Caki2 (cell line): Measurements from ENCODE around the gene MYH4. TPM values are rescaled to one million over a fixed set of nuclear protein-coding genes. Genes with fewer than 3 reads are reported as not detected.

Experiments
- DNase-seq: peaks from one replicate; pipeline ENCODE4 v3.0.0-alpha.2; 2015; ENCODE audit warnings: low read depth
- in situ Hi-C: cut with HindIII; loops from 2 replicates; pipeline ENCODE4 v1.10.0; 2016; ENCODE audit warnings: low sequenced_read_pairs, low pct_unique_long_range_greater_than_20kb, mixed read lengths
- total RNA-seq: library from RNA; depleted of rRNA; stranded (reverse); fragments of >200 nt; shearing (Covaris generic); gene quantifications from 2 replicates; pipeline ENCODE4 v1.2.3, GENCODE V29; 2014; ENCODE audit warnings: low replicate concordance; rRNA removed

Gene MYH4
- not detected in 2 replicates for total RNA-seq

GRCh38 chr17:10469459-10469858 lies at the start of gene MYH4:
MYH4 (minus strand) TSS chr17:10469559; CDS start chr17:10466745, 2,814 bp downstream.
- DNase-seq: no peak
- in situ Hi-C loops: no loop called here

- in situ Hi-C loops: no loop called here
- DNase-seq: no peak
Observed at GRCh38 chr17:10518271-10519037, 49.1 kb upstream of the MYH4 start, which contains the start of gene MYH1. MYH1 (minus strand) TSS chr17:10518542; CDS start chr17:10516642, 1,900 bp downstream.

- no peak for DNase-seq
- in situ Hi-C loops: no loop called here
Observed at GRCh38 chr17:10516638-10517037, 47.3 kb upstream of the MYH4 start.

- DNase-seq: no peak
Observed at GRCh38 chr17:10516065-10516464, 46.7 kb upstream of the MYH4 start.

GRCh38 chr17:10513299-10514067 lies 44.1 kb upstream of the MYH4 start:
- in situ Hi-C loops: no loop called here

More at GRCh38 chr17:10516065-10516464, 46.7 kb upstream of the MYH4 start:
- in situ Hi-C loops: no loop called here

GRCh38 chr17:10512856-10513255 lies 43.5 kb upstream of the MYH4 start:
- in situ Hi-C loops: no loop called here
- DNase-seq: no peak

More at GRCh38 chr17:10513299-10514067, 44.1 kb upstream of the MYH4 start:
- DNase-seq: no peak

GRCh38 chr17:10499950-10500349 lies 30.6 kb upstream of the MYH4 start:
- in situ Hi-C loops: no loop called here
- no peak for DNase-seq

GRCh38 chr17:10492004-10492403 lies 22.6 kb upstream of the MYH4 start:
- in situ Hi-C loops: no loop called here
- no peak for DNase-seq

GRCh38 chr17:10482252-10482651 lies 12.9 kb upstream of the MYH4 start:
- no peak for DNase-seq
- in situ Hi-C loops: no loop called here

- in situ Hi-C loops: no loop called here
- no peak for DNase-seq
Observed at GRCh38 chr17:10477701-10478100, 8.3 kb upstream of the MYH4 start.

GRCh38 chr17:10474536-10474935 lies 5.2 kb upstream of the MYH4 start:
- DNase-seq: no peak
- in situ Hi-C loops: no loop called here

GRCh38 chr17:10471858-10472257 lies 2.5 kb upstream of the MYH4 start:
- in situ Hi-C loops: no loop called here
- DNase-seq: no peak

- DNase-seq: no peak
- in situ Hi-C loops: no loop called here
Observed at GRCh38 chr17:10463402-10463801, 6.0 kb downstream of the MYH4 start.

- DNase-seq: no peak
- in situ Hi-C loops: no loop called here
Observed at GRCh38 chr17:10460062-10460461, 9.3 kb downstream of the MYH4 start.

- in situ Hi-C loops: no loop called here
Observed at GRCh38 chr17:10458701-10459100, 10.7 kb downstream of the MYH4 start.

GRCh38 chr17:10457952-10458351 lies 11.4 kb downstream of the MYH4 start:
- no peak for DNase-seq
- in situ Hi-C loops: no loop called here

More at GRCh38 chr17:10458701-10459100, 10.7 kb downstream of the MYH4 start:
- no peak for DNase-seq

- no peak for DNase-seq
- in situ Hi-C loops: no loop called here
Observed at GRCh38 chr17:10447026-10447931, 22.1 kb downstream of the MYH4 start.

- in situ Hi-C loops: no loop called here
- no peak for DNase-seq
Observed at GRCh38 chr17:10439816-10440215, 29.5 kb downstream of the MYH4 start.
